ENCODE data around the gene CARMIL1.

CARMIL1 gene

DNA sequence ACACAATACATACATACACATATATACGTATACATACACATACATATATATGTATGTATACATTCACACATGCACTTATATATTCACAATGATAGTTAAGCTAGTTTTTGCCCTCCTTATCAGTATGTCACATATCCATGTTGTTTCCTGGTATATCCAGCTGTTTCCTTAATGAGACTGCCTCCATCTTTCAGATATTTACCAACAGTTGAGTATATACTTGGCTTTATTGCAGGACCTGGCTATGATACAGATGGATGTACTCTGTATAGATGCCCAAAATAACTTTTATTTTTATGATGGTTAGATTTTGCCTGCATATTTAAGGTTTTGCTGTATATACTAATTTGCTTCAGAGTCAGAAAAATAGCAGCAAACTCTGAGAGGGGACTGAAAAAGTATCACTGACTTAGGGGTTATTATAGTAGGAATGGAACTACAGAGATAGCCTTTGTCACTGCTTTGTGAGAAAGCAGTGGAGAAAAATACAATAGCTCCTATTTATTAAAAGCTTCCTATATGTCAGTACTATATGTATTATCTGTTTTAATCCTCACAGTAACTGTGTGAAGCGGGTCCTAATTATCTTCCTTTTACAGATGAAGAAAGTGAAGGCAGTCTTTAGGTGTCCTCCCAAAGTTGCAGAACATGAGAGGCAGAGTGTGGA, 35.5 kb downstream of the CARMIL1 start:
- H3K4me1 ChIP-seq: no peaks in the 10 kb centered on the region
- no peak overlapping the region for H3K4me3 ChIP-seq (ENCODE audit: low read depth, low read length)
- TF ChIP-seq, protein P1, sequence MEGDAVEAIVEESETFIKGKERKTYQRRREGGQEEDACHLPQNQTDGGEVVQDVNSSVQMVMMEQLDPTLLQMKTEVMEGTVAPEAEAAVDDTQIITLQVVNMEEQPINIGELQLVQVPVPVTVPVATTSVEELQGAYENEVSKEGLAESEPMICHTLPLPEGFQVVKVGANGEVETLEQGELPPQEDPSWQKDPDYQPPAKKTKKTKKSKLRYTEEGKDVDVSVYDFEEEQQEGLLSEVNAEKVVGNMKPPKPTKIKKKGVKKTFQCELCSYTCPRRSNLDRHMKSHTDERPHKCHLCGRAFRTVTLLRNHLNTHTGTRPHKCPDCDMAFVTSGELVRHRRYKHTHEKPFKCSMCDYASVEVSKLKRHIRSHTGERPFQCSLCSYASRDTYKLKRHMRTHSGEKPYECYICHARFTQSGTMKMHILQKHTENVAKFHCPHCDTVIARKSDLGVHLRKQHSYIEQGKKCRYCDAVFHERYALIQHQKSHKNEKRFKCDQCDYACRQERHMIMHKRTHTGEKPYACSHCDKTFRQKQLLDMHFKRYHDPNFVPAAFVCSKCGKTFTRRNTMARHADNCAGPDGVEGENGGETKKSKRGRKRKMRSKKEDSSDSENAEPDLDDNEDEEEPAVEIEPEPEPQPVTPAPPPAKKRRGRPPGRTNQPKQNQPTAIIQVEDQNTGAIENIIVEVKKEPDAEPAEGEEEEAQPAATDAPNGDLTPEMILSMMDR (IDR thresholded peaks at IDR 0.05; ENCODE audit: low read depth, low read length): no peak
- H3K36me3 ChIP-seq: no peaks in the 10 kb centered on the region
- DNase-seq: no peak
- no peaks in the 10 kb centered on the region for H3K27me3 ChIP-seq
- H3K9me3 ChIP-seq: no peaks in the 10 kb centered on the region

DNA sequence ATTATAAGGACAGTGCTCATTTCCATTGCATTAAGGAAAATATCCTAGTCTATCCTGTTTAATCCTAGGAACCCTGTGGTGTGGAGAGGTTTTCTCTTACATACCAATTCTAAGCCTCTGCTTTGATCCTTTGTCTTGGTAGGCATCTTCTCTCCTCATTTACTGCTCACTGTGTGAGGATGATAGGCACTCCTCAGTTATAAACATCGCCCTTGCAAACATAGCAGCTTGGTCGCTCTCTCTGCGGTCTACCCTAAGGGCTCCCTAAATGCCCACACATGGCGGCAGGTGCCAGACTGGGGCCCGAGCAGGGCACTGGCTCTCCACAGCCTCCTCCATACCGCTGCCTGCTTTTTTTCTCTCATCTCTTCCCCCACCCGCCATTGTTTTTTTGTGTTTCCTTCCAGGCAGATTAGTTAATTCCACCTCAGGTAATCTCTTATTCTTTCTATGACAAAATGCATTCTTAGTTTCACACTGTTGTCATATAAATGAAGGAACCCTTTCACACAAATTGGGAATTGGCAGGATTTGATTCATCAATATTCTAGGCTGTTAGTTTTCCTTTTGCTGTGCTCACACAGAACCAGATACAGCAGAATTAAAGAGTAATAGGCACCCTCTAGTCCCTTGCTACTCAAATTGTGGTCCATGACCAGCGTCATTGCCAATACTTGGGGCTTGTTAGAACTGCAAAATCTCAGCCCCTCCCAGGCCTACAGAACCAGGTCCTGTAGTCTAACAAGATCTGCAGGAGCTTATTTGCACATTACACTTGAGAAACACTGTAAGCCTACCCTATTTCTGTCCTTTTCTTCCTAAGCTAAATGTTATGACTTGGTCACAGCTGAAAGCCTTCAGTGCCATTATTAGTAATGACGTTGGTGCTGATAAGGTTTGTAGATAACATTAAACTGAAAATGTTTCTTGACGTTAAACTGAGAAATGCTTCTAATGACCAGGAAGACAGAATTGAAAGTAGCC, 36.3 kb downstream of the CARMIL1 start:
- DNase-seq: no peak
- no peaks in the 10 kb centered on the region for H3K27me3 ChIP-seq
- TF ChIP-seq, protein P1 (IDR thresholded peaks at IDR 0.05; ENCODE audit: low read depth, low read length): no peak
- no peaks in the 10 kb centered on the region for H3K4me1 ChIP-seq
- H3K9me3 ChIP-seq: no peaks in the 10 kb centered on the region
- no peaks in the 10 kb centered on the region for H3K36me3 ChIP-seq
- no peak overlapping the region for H3K4me3 ChIP-seq (ENCODE audit: low read depth, low read length)

- Histone ChIP-seq H3K9me3 (no peaks in the 10 kb centered on the region), H3K36me3 (no peaks in the 10 kb centered on the region), H3K4me3 (ENCODE audit: low read depth, low read length) (no peak overlapping the region), H3K4me1 (no peaks in the 10 kb centered on the region), H3K27me3 (no peaks in the 10 kb centered on the region)
- no peak for DNase-seq
- TF ChIP-seq, protein P1 (IDR thresholded peaks at IDR 0.05; ENCODE audit: low read depth, low read length): no peak
These were observed 37.5 kb downstream of the CARMIL1 start for GRCh38 chr6:25316626-25317025.

DNA sequence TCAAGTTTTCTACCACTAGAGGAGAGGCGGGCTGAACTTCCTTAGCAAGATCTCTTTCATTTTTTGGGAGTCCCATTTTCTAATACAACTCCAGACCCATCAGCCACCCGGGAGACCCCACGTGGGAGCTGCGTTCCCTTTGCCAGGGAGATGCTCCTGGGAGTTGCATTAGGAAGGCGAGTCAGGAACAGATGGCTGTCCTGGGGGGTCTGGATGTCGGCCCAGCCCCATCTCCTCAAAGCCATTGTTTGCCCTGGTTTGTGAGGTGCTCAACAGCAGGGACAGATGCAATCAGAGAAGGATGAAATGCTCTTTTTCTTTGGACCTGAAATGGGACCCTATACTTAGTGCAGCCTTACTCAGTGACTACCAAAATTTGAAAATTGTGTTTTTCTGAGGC, 39.4 kb downstream of the CARMIL1 start:
- DNase-seq: peak; percentile 24
- Histone ChIP-seq H3K36me3 (no peaks in the 10 kb centered on the region), H3K9me3 (no peaks in the 10 kb centered on the region), H3K27me3 (no peaks in the 10 kb centered on the region), H3K4me3 (ENCODE audit: low read depth, low read length) (no peak overlapping the region), H3K4me1 (no peaks in the 10 kb centered on the region)
- TF ChIP-seq, protein P1 (IDR thresholded peaks at IDR 0.05; ENCODE audit: low read depth, low read length): no peak

- H3K36me3 ChIP-seq: no peaks in the 10 kb centered on the region
- TF ChIP-seq, protein P1 (IDR thresholded peaks at IDR 0.05; ENCODE audit: low read depth, low read length): no peak
- DNase-seq: no peak
- no peak overlapping the region for H3K4me3 ChIP-seq (ENCODE audit: low read depth, low read length)
- H3K9me3 ChIP-seq: no peaks in the 10 kb centered on the region
- no peaks in the 10 kb centered on the region for H3K27me3 ChIP-seq
- H3K4me1 ChIP-seq: no peaks in the 10 kb centered on the region
These were observed 41.3 kb downstream of the CARMIL1 start for GRCh38 chr6:25320459-25320858.

DNA sequence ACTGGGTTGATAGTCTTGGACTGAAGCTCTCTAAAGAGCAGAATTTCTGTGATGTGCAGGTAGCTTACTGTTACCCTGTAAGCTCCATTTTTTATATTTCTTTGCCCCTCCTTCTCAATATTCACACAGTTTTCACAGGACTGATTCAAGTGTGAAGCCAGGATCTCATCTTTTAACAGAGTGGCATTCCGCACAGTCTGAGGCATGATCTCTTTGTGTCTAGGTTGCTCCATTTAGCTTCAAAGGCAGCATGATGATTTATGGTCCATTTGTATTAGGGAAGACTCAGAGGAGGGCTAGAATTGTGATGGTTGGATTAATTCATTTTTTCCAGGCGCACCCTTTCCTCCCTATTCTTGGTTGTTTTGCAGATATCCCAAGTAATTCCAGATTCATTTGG, 43.5 kb downstream of the CARMIL1 start:
- no peak overlapping the region for H3K4me3 ChIP-seq (ENCODE audit: low read depth, low read length)
- no peaks in the 10 kb centered on the region for H3K4me1 ChIP-seq
- no peaks in the 10 kb centered on the region for H3K27me3 ChIP-seq
- TF ChIP-seq, protein P1 (IDR thresholded peaks at IDR 0.05; ENCODE audit: low read depth, low read length): no peak
- no peaks in the 10 kb centered on the region for H3K9me3 ChIP-seq
- H3K36me3 ChIP-seq: no peaks in the 10 kb centered on the region
- no peak for DNase-seq

Data from BE2C (cell line).